Ovary (tissue), 3 donors: Measurements from ENCODE around the gene PES1.

Experiments
- CTCF ChIP-seq, 3 donors: fragments of 450-650 bp in 2 of 3; fragments of 200-600 bp in 1 of 3; IDR thresholded peaks; one replicate each; pipeline versions ENCODE4 v1.5.1 to v1.8.0; 2016 to 2022; ENCODE audit warnings: antibody characterized with exemption in 3 of 3, mild to moderate bottlenecking in 1 of 3
- POLR2A ChIP-seq: fragments of 450-650 bp; IDR thresholded peaks from one replicate; pipeline ENCODE4 v1.6.1; 2017; ENCODE audit warnings: antibody characterized with exemption, mild to moderate bottlenecking, moderate library complexity
- donor health status: DM: no; HTN: no; CAD: no.

- TF ChIP-seq CTCF (IDR thresholded peaks at IDR 0.05) (no peak), POLR2A (no peak)
Measured at GRCh38 chr22:30537083-30537731, 54.5 kb downstream of the PES1 start.
